ENCODE measurements around the gene KCNH8.
"Not testable (repeated sequence)": the region's sequence is repeated elsewhere in the genome, so short reads cannot be mapped to it uniquely, and the experiment has no call there.

Gene KCNH8

DNA sequence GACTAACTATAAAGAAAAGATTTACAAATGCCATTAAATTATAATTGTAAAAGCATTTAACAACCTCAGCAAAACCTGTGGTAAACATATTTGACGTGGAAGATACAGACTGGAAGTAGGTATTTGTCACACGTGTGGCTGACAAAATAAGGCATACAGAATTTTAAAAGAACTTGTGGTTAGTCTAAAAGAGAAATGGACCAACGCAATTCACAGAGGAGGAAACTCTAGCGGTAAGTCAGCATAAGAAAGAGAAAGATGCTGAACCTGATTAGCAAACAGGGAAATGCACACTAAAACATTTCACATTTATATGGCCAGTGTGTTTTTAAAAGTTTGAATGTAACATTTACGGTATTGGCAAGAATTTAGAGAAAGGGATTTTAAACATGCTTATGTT lies 35.3 kb downstream of the KCNH8 start:
- no peak for DNase-seq

DNA sequence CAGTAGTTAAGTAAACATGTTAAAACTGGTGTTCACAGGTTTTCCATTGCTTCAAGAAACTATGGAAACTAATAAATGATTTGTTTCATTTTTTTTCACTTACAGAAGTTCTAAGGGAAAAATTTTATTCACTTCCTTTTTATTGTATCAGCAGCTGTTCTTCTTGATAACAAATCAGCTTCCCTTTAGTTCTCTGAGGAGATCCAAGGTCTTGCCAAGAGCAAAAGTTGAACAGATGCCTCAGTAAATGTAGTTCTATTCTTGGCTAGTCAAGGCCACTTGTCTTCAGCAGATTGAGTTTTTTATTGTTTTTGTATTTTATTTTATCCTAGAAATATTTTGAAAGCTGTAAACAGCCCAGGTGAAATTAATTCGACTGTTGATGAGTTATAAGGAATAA lies 41.8 kb downstream of the KCNH8 start:
- DNase-seq = no peak

DNA sequence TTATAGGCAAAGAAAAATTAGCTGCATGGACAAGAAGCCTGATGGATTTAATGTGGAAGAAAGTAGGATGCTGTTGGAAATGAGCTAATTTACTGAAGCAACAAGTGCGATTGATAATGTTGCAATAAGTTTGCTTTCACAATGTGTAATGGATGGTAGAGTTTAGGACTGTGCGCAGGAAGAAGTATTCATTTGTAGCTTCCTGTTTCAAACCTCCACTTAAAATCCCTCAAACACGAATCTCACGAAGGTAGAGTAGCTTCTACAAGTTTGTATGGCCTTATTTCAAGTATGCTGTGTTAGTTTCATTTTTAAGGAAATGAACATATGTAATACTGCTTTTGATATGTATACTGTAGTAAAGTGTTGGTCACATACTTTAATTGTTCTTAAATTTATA lies 42.3 kb downstream of the KCNH8 start:
- DNase-seq = no peak

DNA sequence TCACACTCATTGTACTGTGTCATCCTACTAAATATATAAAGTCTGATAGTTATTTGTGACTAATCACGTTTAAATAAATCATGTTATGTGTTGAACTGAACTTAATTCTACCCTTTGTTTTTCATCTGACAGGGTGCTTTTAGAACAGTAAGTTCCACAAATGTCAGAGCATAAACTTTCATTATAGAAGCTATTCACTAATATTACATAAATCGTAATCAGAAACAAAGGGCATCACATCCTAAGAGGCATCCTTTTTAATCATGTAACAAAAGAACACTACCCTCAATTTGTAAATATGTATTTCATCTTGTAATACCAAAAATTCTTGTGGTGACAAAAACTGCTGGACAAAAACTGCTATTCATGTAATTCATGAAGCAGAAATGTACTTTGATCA lies 50.8 kb downstream of the KCNH8 start:
- no peak for DNase-seq

DNA sequence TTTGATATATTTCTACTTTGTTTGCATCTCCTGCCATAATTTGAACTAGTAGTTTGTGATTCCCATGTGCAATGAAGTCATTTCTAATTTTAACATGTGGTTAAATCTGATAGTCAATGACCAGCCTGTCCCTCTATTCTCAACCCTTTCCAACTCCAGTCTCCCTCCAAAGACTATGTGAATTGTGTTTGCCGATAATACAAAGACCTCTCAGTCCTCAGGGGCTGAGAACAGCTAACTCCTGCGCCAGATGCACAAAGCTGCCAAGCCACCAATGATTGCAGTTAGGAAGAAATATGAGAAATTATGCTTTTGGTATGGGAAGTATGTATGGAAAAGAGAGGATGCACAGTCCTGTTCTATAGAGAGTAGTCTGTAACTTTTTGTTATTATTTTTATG lies 54.0 kb downstream of the KCNH8 start:
- DNase-seq = no peak

DNA sequence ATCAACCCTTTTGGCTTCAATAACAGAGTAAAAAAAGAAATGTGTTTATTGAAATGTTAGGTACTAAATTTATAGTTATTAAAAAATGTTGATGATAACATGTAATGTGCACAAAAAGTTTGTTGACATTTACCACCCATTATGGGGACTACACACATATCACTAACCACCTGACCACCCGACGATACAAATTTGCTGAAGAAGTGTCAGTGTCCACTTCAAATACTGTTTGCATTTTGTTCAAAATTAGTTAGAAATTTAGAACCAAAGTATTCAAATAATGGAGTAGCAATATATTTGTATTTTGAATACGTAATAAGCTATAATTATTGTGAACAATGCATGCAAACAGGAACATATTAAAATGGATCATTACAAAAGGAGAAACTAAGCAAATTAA lies 54.4 kb downstream of the KCNH8 start:
- DNase-seq = no peak

DNA sequence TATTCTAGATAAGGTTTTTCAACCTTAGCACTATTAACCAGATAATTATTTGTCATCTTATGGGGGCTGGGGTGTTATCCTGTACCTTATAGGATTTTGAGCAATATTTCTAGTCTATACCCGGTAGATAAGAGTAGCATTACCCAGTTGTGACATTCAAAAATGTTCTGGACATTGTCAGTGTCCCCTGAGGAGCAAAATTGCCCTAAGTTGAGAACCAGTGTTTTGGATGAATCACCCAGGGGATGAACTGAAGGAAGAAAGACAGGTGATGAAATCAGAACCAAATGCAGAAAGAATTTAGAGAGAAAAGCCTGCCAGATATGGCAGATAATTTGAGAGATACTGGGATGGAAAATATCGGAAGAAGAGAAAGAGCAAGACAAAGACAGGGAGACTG lies 58.2 kb downstream of the KCNH8 start:
- DNase-seq = no peak

DNA sequence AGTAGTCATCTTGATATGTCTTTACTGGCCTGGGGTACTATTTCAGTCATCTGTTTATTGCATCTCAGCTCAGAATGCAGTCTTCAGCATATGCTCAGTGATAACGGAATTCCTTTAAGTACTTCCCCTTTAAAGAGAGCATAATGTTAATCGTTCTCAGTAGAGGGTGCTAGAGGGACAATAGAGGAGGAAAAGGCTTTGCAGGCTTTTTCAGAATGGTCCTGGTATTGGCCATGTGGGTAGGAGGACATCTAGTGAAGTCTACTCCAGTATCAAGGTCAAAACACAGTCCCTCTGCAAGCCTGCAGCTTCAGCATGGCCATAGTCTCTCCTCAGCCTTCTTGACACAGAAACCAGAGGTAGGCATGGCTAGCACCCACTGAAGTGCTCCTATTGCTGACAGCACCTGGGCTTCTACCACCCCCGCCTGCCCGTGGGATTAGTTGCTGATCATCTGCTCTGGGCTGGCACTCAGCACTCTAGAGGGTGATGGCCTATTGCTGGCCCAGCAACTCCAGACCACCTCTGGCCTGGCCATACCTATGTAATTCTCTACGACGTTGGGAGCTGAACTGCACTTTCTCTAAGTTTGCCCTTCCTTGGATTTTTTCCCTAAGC lies 65.4 kb downstream of the KCNH8 start:
- DNase-seq = no peak

DNA sequence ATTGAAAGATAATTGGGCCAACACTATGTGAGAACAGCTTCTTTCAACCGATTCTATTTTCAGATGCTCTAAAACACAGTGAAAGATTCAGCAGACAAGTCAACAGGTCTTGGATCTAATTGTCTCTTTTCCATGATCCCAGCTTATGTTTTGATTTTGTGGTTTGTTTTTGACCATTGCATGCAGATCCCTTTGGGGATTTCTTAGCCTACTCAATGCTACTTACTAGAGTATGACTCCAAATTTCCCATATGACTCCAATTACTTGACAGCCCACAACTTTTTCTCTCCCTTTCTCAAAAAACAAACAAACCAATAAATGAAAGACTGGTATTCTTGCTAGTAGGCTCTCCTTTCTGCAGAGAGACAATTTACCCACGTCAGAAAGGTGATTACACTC lies 67.1 kb downstream of the KCNH8 start:
- DNase-seq = no peak

DNA sequence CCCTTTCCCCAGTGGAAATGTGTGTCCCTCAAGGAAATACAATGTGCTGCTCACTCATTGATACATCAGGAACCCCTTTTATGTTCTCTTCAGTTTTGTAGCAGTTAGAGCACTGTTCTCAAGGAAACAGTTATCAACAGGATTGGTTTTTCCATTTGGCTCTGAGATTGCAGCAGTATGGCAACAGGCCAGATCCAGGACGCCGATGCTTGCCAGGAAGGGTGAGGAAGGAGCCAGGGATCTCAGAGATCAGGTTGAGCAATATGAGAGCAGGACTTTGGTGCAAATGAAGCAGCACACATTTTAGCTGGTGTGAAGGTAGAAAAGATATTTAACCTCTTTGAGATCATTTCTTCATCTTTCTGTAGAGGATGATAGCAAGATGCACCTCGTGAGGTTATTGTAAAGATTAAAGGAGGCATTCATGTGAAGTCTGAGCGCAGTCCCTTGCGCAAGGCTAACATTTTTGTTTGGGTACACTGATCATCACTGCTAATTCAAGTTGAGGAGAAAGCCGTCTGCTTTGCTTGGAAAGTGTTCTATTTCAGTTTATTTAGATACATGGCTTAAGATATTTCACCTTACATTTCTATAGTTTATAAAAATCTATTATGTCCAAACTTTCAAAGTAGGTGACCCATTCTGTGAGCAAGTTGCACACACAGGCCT lies 68.5 kb downstream of the KCNH8 start:
- no peak for DNase-seq

DNA sequence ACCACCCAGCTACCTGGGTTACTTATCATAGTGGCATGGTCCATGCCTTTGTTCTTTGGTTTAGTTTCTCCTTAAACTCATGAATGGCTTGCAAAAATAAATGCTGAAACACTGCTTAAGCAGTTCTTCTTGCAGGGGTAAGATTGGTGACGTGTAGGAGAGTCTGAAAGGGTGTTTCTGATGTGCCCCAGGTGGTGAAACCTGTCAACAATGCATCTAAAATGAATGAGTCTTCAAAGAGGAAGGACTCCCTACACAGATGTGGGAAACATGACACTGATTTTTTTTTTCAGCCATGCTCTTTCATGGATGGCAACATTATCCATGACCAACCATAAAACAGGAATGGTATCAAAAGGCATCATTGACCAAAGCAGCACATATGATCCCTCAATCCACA lies 72.0 kb downstream of the KCNH8 start:
- no peak for DNase-seq

DNA sequence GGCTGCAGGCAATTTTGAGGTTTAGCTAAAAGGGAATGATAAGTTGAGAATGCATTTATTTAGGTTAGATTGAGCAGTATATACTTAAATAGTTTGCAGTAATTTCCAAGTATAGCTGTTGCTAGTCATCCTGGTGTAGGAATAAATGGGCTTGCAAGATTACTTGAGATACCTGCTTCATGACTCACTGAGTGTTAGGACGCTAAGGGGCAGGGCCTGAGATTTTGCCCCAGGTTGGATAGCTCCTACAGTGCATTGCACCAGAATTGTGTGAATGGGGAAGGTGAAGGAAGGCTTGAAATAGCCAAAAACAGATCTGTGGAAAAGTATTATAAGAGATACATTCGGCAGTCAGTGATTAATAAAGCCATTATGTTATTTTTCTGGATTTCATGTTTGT lies 72.8 kb downstream of the KCNH8 start:
- no peak for DNase-seq

DNA sequence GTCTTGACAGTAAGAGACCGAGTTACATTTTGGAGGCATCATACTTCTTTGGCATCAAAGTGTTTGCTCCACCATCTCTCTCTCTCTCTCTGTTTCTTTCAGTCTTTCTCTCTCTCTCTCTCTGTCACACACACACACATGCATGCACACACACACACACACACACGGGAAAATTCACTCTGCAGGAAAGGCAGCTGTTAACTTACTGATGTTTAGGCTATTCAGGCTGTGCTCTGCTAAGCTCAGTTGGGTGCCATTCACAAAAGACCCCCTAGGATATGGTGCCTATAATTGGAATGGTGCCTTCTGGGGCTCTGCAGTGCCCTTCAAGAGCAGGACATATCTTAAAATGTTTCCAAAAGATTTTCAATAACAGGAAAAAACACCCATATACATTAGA lies 78.2 kb downstream of the KCNH8 start:
- DNase-seq = no peak

DNA sequence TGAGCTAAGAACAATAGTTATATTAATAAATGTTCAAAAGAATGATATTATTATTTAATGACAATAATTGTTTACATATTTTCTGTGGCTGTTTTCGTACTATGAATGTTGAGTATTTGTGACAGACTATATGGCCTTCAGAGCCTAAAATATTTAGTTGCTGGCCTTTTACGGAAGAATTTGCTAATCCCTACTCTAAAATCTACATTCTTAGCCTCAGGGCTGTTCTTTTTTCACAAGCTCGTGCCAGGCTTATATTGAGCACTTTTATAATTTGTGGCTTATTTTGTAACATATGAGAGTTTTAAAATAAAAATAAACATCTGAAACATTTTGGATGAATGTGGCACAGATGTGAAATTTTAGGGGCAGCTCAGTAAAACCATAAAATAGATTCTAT lies 79.9 kb downstream of the KCNH8 start:
- no peak for DNase-seq

DNA sequence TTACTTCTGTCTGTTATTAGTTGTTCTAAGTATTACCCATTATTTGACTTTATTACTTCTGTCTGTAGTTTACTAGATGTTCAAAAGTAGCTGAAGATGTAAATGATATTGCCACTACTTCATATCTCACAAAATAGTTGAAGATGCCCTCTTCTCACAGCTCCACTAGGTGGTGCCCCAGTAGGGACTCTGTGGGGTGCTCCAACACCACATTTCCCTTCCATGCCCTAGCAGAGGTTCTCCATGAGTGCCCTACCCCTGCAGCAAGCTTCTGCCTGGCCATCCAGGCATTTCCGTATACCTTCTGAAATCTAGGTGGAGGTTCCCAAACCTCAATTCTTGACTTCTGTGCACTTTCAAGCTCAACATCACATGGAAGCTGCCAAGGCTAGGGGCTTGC lies 80.8 kb downstream of the KCNH8 start:
- DNase-seq = no peak

DNA sequence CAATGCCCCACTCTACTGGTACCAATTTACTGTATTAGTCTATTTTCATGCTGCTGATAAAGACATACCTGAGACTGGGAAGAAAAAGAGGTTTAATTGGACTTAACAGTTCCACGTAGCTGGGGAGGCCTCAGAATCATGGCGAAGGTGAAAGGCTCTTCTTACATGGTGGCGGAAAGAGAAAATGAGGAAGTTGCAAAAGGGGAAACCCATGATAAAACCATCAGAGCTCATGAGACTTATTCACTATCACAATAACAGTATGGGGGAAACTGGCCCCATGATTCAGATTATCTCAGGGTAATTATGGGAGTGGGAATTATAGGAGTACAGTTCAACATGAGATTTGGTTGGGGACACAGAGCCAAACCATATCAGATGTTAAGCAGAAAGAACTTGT lies 81.6 kb downstream of the KCNH8 start:
- not testable (repeated sequence) for DNase-seq

DNA sequence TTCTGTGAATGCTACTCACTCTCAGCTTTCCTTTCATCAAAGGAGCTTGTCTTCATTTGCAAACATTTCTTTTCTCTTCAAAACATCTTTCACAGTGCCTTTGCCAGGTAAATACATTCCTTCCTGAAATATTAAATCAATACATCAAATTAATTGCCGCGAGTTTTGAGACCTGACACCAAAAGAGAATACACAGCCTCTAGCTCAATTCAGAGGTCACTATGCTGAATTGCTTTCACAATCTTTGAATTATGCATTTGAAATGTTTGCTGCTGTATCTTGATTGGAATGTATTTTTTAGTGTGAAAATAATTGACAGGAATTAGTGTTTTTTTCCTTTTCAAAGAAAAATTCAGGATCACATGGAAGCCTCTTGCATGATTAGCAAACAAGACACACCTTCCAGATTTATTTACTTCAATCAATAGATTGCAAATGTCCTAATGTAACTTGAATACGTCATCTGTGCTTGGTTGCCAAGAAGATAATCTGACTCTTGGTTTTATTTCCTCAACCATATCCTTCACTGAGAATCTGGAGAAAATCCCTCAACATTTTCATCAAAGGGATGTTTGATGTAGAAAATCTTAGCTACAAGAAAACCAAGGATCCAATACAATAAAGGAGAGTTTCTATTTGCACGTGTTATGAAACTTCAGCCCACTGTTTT lies 83.6 kb downstream of the KCNH8 start:
- DNase-seq = no peak

DNA sequence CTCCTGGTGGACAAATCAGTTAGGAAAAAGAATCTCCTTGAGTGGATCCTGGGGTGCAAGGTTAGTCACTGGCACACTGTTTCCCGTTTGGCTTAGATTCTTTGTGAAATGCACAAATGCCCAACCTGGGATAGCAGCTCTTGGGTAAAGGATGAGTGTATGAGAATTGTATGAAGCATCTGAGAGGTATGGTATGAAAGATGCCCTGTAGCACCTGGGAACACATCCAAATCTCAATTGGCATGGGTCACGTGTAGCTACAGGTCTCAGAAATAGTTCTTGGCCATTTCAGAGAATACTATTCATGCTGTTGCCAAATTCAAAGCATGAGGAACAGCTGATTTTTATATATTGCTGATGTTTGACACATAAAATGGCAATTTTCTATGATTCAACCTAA lies 84.3 kb downstream of the KCNH8 start:
- no peak for DNase-seq

DNA sequence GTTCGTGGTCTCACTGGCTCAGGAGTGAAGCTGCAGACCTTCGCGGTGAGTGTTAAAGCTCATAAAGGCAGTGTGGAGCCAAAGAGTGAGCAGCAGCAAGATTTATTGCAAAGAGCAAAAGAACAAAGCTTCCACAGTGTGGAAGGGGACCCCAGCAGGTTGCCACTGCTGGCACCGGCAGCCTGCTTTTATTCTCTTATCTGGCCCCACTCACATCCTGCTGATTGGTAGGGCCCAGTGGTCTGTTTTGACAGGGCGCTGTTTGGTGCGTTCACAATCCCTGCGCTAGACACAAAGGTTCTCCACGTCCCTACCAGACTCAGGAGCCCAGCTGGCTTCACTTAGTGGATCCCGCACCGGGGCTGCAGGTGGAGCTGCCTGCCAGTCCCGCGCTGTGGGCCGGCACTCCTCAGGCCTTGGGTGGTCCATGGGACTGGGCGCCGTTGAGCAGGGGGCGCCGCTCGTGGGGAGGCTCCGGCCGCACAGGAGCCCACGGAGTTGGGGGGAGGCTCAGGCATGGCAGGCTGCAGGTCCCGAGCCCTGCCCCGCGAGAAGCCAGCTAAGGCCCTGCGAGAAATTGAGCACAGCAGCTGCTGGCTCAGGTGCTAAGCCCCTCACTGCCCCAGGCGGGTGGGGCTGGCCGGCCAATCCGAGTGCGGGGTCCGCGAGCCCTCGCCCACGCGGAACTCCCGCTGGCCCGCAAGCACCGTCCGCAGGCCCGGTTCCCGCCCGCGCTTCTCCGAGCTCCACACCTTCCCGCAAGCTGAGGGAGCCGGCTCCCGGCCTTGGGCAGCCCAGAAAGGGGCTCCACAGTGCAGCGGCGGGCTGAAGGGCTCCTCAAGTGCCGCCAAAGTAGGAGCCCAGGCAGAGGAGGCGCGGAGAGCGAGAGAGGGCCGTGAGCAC lies 85.8 kb downstream of the KCNH8 start:
- DNase-seq = not testable (repeated sequence)

DNA sequence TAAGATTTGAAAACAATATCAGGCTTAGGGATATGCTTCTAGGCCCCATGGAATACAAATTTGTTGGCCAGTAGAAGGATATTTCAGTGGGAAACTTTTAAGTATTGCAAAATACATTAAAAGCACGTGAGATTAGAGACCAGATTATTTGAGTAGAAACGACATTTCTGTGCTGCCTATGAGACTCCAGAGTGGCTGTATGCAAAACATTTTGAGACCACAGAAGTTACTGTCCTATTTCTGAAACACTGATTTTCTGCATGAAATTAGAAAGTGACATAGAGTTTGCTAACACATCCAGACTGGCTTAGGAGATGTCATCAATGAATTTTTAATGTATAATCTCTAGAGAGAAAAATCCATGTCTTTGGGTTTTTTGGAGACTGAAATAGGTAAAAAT lies 99.8 kb downstream of the KCNH8 start:
- no peak for DNase-seq

DNA sequence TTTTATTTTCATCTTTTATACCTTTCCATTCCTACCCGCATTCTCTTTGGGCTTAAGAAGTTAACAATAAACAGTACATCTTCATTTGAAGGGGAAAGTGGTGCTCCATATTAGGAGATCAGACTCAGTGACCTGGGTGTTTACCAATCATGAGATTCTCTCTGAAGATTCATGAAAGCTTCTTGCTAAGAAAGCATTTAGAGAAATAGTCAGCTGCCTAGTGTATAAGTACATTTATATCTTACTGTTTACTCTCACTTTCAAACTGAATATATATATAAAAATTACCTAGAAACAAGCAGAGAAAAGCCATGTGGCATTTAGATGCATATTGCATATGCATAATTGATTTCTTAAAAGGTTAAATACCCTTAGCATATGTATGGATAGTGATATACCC lies 100.5 kb downstream of the KCNH8 start:
- no peak for DNase-seq

DNA sequence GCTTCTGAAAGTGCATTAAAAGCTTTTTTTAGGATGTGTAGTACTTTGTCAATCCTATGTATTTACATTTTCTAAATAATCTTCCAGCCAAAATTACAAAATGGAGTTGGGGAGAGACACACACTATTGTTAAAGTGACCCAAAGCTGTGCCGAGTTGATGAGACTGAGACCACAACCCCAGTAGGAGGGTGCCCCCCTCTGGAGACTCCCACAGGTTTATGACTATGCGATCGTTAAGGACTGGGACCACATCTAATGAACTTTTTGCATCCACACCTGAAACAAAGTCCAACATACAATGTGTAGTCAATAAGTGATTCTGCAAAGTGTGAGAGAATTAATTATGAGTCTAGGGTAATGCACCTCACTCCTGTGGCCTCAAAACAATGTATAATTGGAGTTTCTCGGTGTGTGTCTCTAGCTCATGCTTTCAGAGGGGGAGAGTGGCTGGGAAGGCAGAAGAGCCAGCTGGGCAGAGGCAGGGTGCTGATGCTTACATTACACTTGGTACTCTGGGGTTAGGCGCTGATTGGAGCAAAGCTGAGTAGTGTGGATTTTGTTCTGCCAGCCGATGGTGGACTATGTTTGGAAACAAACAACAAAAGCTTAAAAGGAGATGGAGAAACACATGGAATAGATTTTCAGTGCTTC lies 102.8 kb downstream of the KCNH8 start:
- no peak for DNase-seq

DNA sequence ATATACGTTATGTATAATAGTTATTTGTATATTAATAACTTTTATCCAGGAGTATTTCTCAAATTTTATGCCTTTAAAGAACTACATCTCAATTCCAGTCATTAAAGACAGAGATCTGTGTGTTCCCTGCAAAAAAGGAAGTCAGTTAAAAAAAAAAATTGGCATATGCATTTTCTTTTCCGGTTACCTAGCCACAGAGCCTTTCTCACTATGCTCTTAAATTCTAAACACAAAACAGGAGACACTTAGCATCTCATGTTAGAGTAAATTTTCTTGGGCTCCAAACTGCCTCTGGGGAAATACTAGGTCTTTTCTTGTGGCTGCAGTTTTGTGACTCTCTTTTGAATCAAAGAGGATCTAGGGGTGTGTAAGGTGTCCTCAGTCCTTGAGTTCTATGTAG lies 105.9 kb downstream of the KCNH8 start:
- DNase-seq = no peak

All from NK-92 treated with Interleukin-12 subunit alpha and Interleukin-12 subunit beta, amount 100 ng/mL, for 24 hours (cell line).